HG03558 (cell line): ENCODE results near the gene RBMXL2.

Source experiments
- ATAC-seq: cut with Tn5 transposase; IDR thresholded peaks from one replicate; pipeline ENCODE4 v1.9.1; 2021; ENCODE audit warnings: moderate number of reproducible peaks; ENCODE audit not compliant: unreplicated experiment; ENCODE audit errors: extremely low read depth

RBMXL2 gene

GRCh38 chr11:7088921-7089320, at the start of gene RBMXL2:
RBMXL2 (plus strand) TSS chr11:7088998; CDS start chr11:7089121, 123 bp downstream.
- ATAC-seq: no peak

- no peak for ATAC-seq
Measured at GRCh38 chr11:7046474-7047175, 42.2 kb upstream of the RBMXL2 start.

- no peak for ATAC-seq
Measured at GRCh38 chr11:7050191-7050590, 38.6 kb upstream of the RBMXL2 start.

- ATAC-seq: no peak
Measured at GRCh38 chr11:7056828-7057513, 31.8 kb upstream of the RBMXL2 start.

GRCh38 chr11:7057641-7058040, 31.2 kb upstream of the RBMXL2 start:
- ATAC-seq: no peak

- ATAC-seq: no peak
Measured at GRCh38 chr11:7060868-7061267, 27.9 kb upstream of the RBMXL2 start.

GRCh38 chr11:7062534-7062933, 26.3 kb upstream of the RBMXL2 start:
- no peak for ATAC-seq

GRCh38 chr11:7072401-7073028, 16.3 kb upstream of the RBMXL2 start:
- no peak for ATAC-seq

- ATAC-seq: no peak
Measured at GRCh38 chr11:7077101-7077500, 11.7 kb upstream of the RBMXL2 start.

- ATAC-seq: no peak
Measured at GRCh38 chr11:7079545-7080135, 9.2 kb upstream of the RBMXL2 start.

GRCh38 chr11:7080900-7081299, 7.9 kb upstream of the RBMXL2 start:
- ATAC-seq: no peak

GRCh38 chr11:7081441-7081840, 7.4 kb upstream of the RBMXL2 start:
- no peak for ATAC-seq

GRCh38 chr11:7089328-7090251, 792 bp downstream of the RBMXL2 start:
- ATAC-seq: no peak

- no peak for ATAC-seq
Measured at GRCh38 chr11:7098235-7098832, 9.5 kb downstream of the RBMXL2 start.

GRCh38 chr11:7115780-7116179, 27.0 kb downstream of the RBMXL2 start:
- no peak for ATAC-seq

GRCh38 chr11:7116370-7116769, 27.6 kb downstream of the RBMXL2 start:
- ATAC-seq: no peak

- ATAC-seq: no peak
Measured at GRCh38 chr11:7138051-7138450, 49.3 kb downstream of the RBMXL2 start.
